SU-DHL-6 (cell line): Measurements from ENCODE around the gene LEP.
"Not testable (repeated sequence)": the region's sequence is repeated elsewhere in the genome, so short reads cannot be mapped to it uniquely, and the experiment has no call there.

Experiments
- H2AFZ ChIP-seq: fragments of 200-600 bp; sonication (generic); 2 replicates; pipeline ENCODE4 v1.6.1; 2014; ENCODE audit warnings: low read depth, mild to moderate bottlenecking, moderate library complexity, mixed read lengths, antibody characterized with exemption, low read length; ENCODE audit not compliant: severe bottlenecking
- H3F3A ChIP-seq: fragments of 200-600 bp; shearing (Covaris generic); 2 replicates; pipeline ENCODE4 v1.6.0; 2016; ENCODE audit warnings: antibody characterized with exemption, mild to moderate bottlenecking; ENCODE audit not compliant: insufficient read depth
- H3K27ac ChIP-seq: fragments of 200-600 bp; sonication (generic); 2 replicates; pipeline ENCODE4 v1.5.1; 2016; ENCODE audit warnings: low read depth, mild to moderate bottlenecking, low read length, moderate library complexity, mixed read lengths
- H3K27me3 ChIP-seq: fragments of 200-600 bp; sonication (generic), shearing (Covaris generic); 2 replicates; pipeline ENCODE4 v1.6.0; 2014; ENCODE audit warnings: mild to moderate bottlenecking, low read length
- H3K36me3 ChIP-seq: fragments of 200-600 bp; sonication (generic); 2 replicates; pipeline ENCODE4 v1.6.1; 2014; ENCODE audit warnings: mild to moderate bottlenecking, low read length, mixed read lengths
- H3K4me2 ChIP-seq: fragments of 300-600, 200-600 bp; shearing (Covaris generic), sonication (generic); 2 replicates; pipeline ENCODE4 v1.6.0; 2014; ENCODE audit warnings: low read length, low read depth, mild to moderate bottlenecking; ENCODE audit not compliant: poor library complexity, severe bottlenecking
- H3K4me3 ChIP-seq: fragments of 200-600 bp; sonication (generic); 2 replicates; pipeline ENCODE4 v1.5.1; 2014; ENCODE audit warnings: antibody characterized with exemption, low read length, mild to moderate bottlenecking, mixed read lengths; ENCODE audit not compliant: insufficient read depth, poor library complexity, severe bottlenecking
- H3K79me2 ChIP-seq: fragments of 200-600 bp; sonication (generic); 2 replicates; pipeline ENCODE4 v1.6.1; 2014; ENCODE audit warnings: mild to moderate bottlenecking, low read length, moderate library complexity; ENCODE audit not compliant: insufficient read depth
- H3K9ac ChIP-seq: fragments of 200-600 bp; sonication (generic); 2 replicates; pipeline ENCODE4 v1.7.0; 2014; ENCODE audit warnings: mild to moderate bottlenecking, low read length
- H3K9me2 ChIP-seq: fragments of 200-600 bp; sonication (generic); replicated peaks from 2 replicates; pipeline ENCODE4 v1.6.1; 2014; ENCODE audit warnings: low read length; ENCODE audit not compliant: insufficient read depth
- H3K9me3 ChIP-seq: fragments of 200-600 bp; sonication (generic); 2 replicates; pipeline ENCODE4 v1.6.1; 2014; ENCODE audit warnings: low read length, mixed read lengths; ENCODE audit not compliant: insufficient read depth
- H4K20me1 ChIP-seq: fragments of 200-600 bp; sonication (generic); 2 replicates; pipeline ENCODE4 v1.6.1; 2014; ENCODE audit warnings: low read depth, mild to moderate bottlenecking, antibody characterized with exemption, low read length, moderate library complexity, mixed read lengths
- CTCF ChIP-seq: fragments of 200-600 bp; sonication (generic); IDR thresholded peaks from one replicate; pipeline ENCODE4 v1.5.1; 2017; ENCODE audit warnings: antibody characterized with exemption, mild to moderate bottlenecking, low read length, moderate library complexity; ENCODE audit not compliant: insufficient read depth, poor library complexity, severe bottlenecking
- EZH2phosphoT487 ChIP-seq: fragments of 200-600 bp; sonication (generic), shearing (Covaris generic); conservative IDR thresholded peaks from 2 replicates; pipeline ENCODE4 v1.6.1; 2018; ENCODE audit warnings: mild to moderate bottlenecking, antibody characterized with exemption, low read length, moderate library complexity, mixed read lengths

The LEP gene

GRCh38 chr7:128275681-128276080 is 34.6 kb downstream of the LEP start:
- no peaks in the 10 kb centered on the region for H3K27me3 ChIP-seq

GRCh38 chr7:128278366-128278765 is 37.3 kb downstream of the LEP start:
- Histone ChIP-seq H3K9me3 (0 out of 2 replicates have a peak, but pooled peaks cover 4% of the 10 kb centered on the region), H3K27me3 (no peaks in the 10 kb centered on the region), H3K4me3 (no peak overlapping the region), H3K4me2 (no peak overlapping the region), H2AFZ (no peak overlapping the region), H4K20me1 (no peaks in the 10 kb centered on the region), H3K27ac (no peak overlapping the region), H3F3A (no peaks in the 10 kb centered on the region), H3K79me2 (no peaks in the 10 kb centered on the region), H3K9me2 (no peaks in the 10 kb centered on the region), H3K36me3 (no peaks in the 10 kb centered on the region), H3K9ac (no peak overlapping the region)
- TF ChIP-seq CTCF = no peak
- TF ChIP-seq EZH2phosphoT487 = no peak

More at GRCh38 chr7:128275681-128276080, 34.6 kb downstream of the LEP start:
- no peak overlapping the region for H3K4me2 ChIP-seq
- no peaks in the 10 kb centered on the region for H4K20me1 ChIP-seq
- H3K9me2 ChIP-seq = no peaks in the 10 kb centered on the region
- H3K36me3 ChIP-seq = no peaks in the 10 kb centered on the region
- no peak overlapping the region for H3K27ac ChIP-seq
- H3F3A ChIP-seq = no peaks in the 10 kb centered on the region
- no peak overlapping the region for H2AFZ ChIP-seq
- no peaks in the 10 kb centered on the region for H3K79me2 ChIP-seq
- 0 out of 2 replicates have a peak, but pooled peaks cover 4% of the 10 kb centered on the region for H3K9me3 ChIP-seq
- TF ChIP-seq CTCF (no peak), EZH2phosphoT487 (no peak)
- H3K9ac ChIP-seq = no peak overlapping the region
- no peak overlapping the region for H3K4me3 ChIP-seq

- Histone ChIP-seq H3K4me2 (no peak overlapping the region), H3K27me3 (no peaks in the 10 kb centered on the region), H2AFZ (no peak overlapping the region), H3K9me2 (no peaks in the 10 kb centered on the region), H3K4me3 (no peak overlapping the region), H3K9ac (no peak overlapping the region), H3F3A (no peaks in the 10 kb centered on the region), H3K27ac (no peak overlapping the region), H3K36me3 (no peaks in the 10 kb centered on the region), H3K79me2 (no peaks in the 10 kb centered on the region), H3K9me3 (0 out of 2 replicates have a peak, but pooled peaks cover 4% of the 10 kb centered on the region), H4K20me1 (no peaks in the 10 kb centered on the region)
- TF ChIP-seq EZH2phosphoT487 = no peak
- TF ChIP-seq CTCF = no peak
Measured at GRCh38 chr7:128279124-128279713, 38.1 kb downstream of the LEP start.

GRCh38 chr7:128280451-128280850 is 39.4 kb downstream of the LEP start:
- not testable (repeated sequence) for H3K27ac ChIP-seq, H3K4me3 ChIP-seq, H3K79me2 ChIP-seq, H3K9me2 ChIP-seq, H3K36me3 ChIP-seq, H2AFZ ChIP-seq, H3F3A ChIP-seq, H3K27me3 ChIP-seq, H4K20me1 ChIP-seq, H3K9ac ChIP-seq, H3K4me2 ChIP-seq, H3K9me3 ChIP-seq
